Endothelial cell of umbilical vein (primary cell): ENCODE measurements around the gene RBMS1. TPM values are rescaled to one million over a fixed set of nuclear protein-coding genes. Genes with fewer than 3 reads are reported as not detected.
A peak's percentile ranks its signal among the peaks of the same experiment; 100 is the strongest.

Experiments used
- BruUV-seq: library from RNA; stranded (reverse); fragments of 400-500 nt; replicated peaks from 2 replicates; lab custom pipeline; 2021; lab: Mats Ljungman, UMichigan
- CTCF ChIA-PET: fragments of 300-600, 350-600 bp; sonication (Branson Sonifier 250); formaldehyde crosslinking; loops from one replicate; lab custom pipeline; 2021; ENCODE audit warnings: antibody characterized with exemption, inconsistent platforms; lab: Charles Lee
- POLR2A ChIA-PET: fragments of 300-600, 350-600 bp; sonication (Branson Sonifier 250); formaldehyde crosslinking; loops from one replicate; lab custom pipeline; 2021; ENCODE audit warnings: antibody characterized with exemption, inconsistent platforms; lab: Charles Lee
- DNase-seq: peaks from one replicate; pipeline ENCODE4 v3.0.0-alpha.2; 2011; ENCODE audit warnings: low read depth, low spot score
- FAIRE-seq: peaks from 2 replicates; lab custom pipeline; 2011; peaks lifted over from hg19 to GRCh38; lab: Jason Lieb, UNC
- H2AFZ ChIP-seq: 2 replicates; pipeline ENCODE4 v1.6.0; 2012; ENCODE audit warnings: low read depth, low read length, control low read depth, inconsistent platforms
- H3K27ac ChIP-seq: 2 replicates; pipeline ENCODE4 v1.5.1; 2011; ENCODE audit warnings: low read depth, mild to moderate bottlenecking, control low read depth, low read length, moderate library complexity; ENCODE audit not compliant: insufficient read depth
- H3K27me3 ChIP-seq, 2 experiments: 2 replicates each; pipeline versions ENCODE4 v1.6.0 to v1.6.1; 2011; ENCODE audit warnings: low read length in 2 of 2, mixed read lengths in 1 of 2; ENCODE audit not compliant: control insufficient read depth in 2 of 2, insufficient read depth in 2 of 2
- H3K36me3 ChIP-seq, 2 experiments: 2 replicates in 1 of 2; 3 replicates in 1 of 2; pipeline ENCODE4 v1.5.1; 2011; ENCODE audit warnings: low read length in 2 of 2, mild to moderate bottlenecking in 1 of 2, moderate library complexity in 1 of 2; ENCODE audit not compliant: control insufficient read depth in 2 of 2, insufficient read depth in 2 of 2; ENCODE audit errors: extremely low read depth in 1 of 2
- H3K4me1 ChIP-seq: 3 replicates; pipeline ENCODE4 v1.5.1; 2011; ENCODE audit warnings: mild to moderate bottlenecking, low read length; ENCODE audit not compliant: control insufficient read depth, insufficient read depth; ENCODE audit errors: extremely low read depth
- H3K4me2 ChIP-seq: 2 replicates; pipeline ENCODE4 v1.6.1; 2011; ENCODE audit warnings: low read length, control low read depth, mixed read lengths; ENCODE audit not compliant: insufficient read depth
- H3K4me3 ChIP-seq, 3 experiments: fragments of 200-600 bp in 1 of 3; sonication (generic), shearing (Covaris generic) in 1 of 3; replicated peaks in 1 of 3; 2 replicates each; pipeline ENCODE4 v1.5.1; 2011 to 2016; ENCODE audit warnings: control low read depth in 3 of 3, low read length in 3 of 3, mild to moderate bottlenecking in 2 of 3, inconsistent platforms in 1 of 3, low read depth in 1 of 3, moderate library complexity in 1 of 3; ENCODE audit not compliant: insufficient read depth in 1 of 3
- H3K79me2 ChIP-seq: 2 replicates; pipeline ENCODE4 v1.6.0; 2012; ENCODE audit warnings: low read length, inconsistent platforms; ENCODE audit not compliant: control insufficient read depth, insufficient read depth
- H3K9ac ChIP-seq: replicated peaks from 2 replicates; pipeline ENCODE3; 2011; ENCODE audit warnings: low read length, control low read depth; ENCODE audit not compliant: insufficient read depth; ENCODE audit errors: extremely low read depth
- H3K9me1 ChIP-seq: replicated peaks from 3 replicates; pipeline ENCODE4 v1.6.0; 2011; ENCODE audit warnings: mild to moderate bottlenecking, low read length; ENCODE audit not compliant: control insufficient read depth, insufficient read depth; ENCODE audit errors: extremely low read depth
- H3K9me3 ChIP-seq: replicated peaks from 2 replicates; pipeline ENCODE4 v1.5.1; 2012; ENCODE audit warnings: low read length, inconsistent platforms; ENCODE audit not compliant: control insufficient read depth, insufficient read depth
- H4K20me1 ChIP-seq: replicated peaks from 2 replicates; pipeline ENCODE3; 2011; ENCODE audit warnings: mild to moderate bottlenecking, low read length; ENCODE audit not compliant: control insufficient read depth, insufficient read depth; ENCODE audit errors: extremely low read depth
- CTCF ChIP-seq, 2 donors: IDR thresholded peaks; 1 replicate in 1 of 2; 2 replicates in 1 of 2; pipeline ENCODE4 v1.5.1; 2011; ENCODE audit warnings: low read length in 2 of 2, mild to moderate bottlenecking in 2 of 2, moderate library complexity in 2 of 2, control low read depth in 1 of 2, inconsistent platforms in 1 of 2, low read depth in 1 of 2; ENCODE audit not compliant: insufficient read depth in 1 of 2; ENCODE audit errors: extremely low read depth in 1 of 2
- EZH2 ChIP-seq: IDR thresholded peaks from 2 replicates; pipeline ENCODE4 v1.6.1; 2012; ENCODE audit warnings: borderline replicate concordance, low read depth, mild to moderate bottlenecking, moderate library complexity, low read length, inconsistent platforms; ENCODE audit not compliant: severe bottlenecking
- FOS ChIP-seq: IDR thresholded peaks from 2 replicates; pipeline ENCODE4 v1.6.1; 2011; ENCODE audit warnings: mild to moderate bottlenecking, low read length, moderate library complexity, borderline replicate concordance; ENCODE audit not compliant: insufficient read depth
- GATA2 ChIP-seq: IDR thresholded peaks from 2 replicates; pipeline ENCODE4 v1.7.0; 2011; ENCODE audit warnings: low read depth, mild to moderate bottlenecking, moderate library complexity, mixed read lengths, low read length; ENCODE audit not compliant: insufficient read length, insufficient read depth
- JUN ChIP-seq: IDR thresholded peaks from 2 replicates; pipeline ENCODE4 v1.6.1; 2011; ENCODE audit warnings: borderline replicate concordance, low read depth; ENCODE audit not compliant: insufficient read length, insufficient read depth
- MAX ChIP-seq: IDR thresholded peaks from 2 replicates; pipeline ENCODE4 v1.6.1; 2011; ENCODE audit not compliant: insufficient read depth, insufficient read length
- MYC ChIP-seq: IDR thresholded peaks from one replicate; pipeline ENCODE4 v1.6.1; 2011; ENCODE audit warnings: mild to moderate bottlenecking, low read depth, low read length
- POLR2A ChIP-seq: IDR thresholded peaks from 2 replicates; pipeline ENCODE4 v1.6.1; 2012; ENCODE audit warnings: low read depth, mild to moderate bottlenecking, control low read depth, low read length
- POLR2AphosphoS5 ChIP-seq: IDR thresholded peaks from 2 replicates; pipeline ENCODE4 v1.6.1; 2012; ENCODE audit warnings: low read depth, mild to moderate bottlenecking, control low read depth, low read length, moderate library complexity; ENCODE audit not compliant: insufficient read depth
- dilution Hi-C: fragments of 300-500 bp; cut with MboI; formaldehyde crosslinking; loops from one replicate; pipeline ENCODE4 v1.15.0; 2019; ENCODE audit warnings: low sequenced_read_pairs; ENCODE audit not compliant: extremely low pct_ligation_motif_present
- intact Hi-C: fragments of 100-400 bp; cut with micrococcal nuclease; formaldehyde crosslinking; loops from one replicate; pipeline ENCODE4 v1.10.0; 2022
- polyA plus RNA-seq, 4 experiments: library from polyadenylated mRNA; depleted of rRNA in 3 of 4; stranded (reverse) in 3 of 4; unstranded in 1 of 4; fragments of >200 nt; gene quantifications; 2 replicates each; pipeline versions ENCODE4 v1.2.1 to v1.2.3, GENCODE V29; 2011 to 2012; ENCODE audit warnings: missing spikeins in 1 of 4
- total RNA-seq: library from RNA; stranded (reverse); gene quantifications from 2 replicates; pipeline ENCODE4 v1.2.3, GENCODE V29; 2021

The RBMS1 gene
- total and polyA plus RNA-seq, 2 donors (not counting 3 experiments of a cell fraction or from before 2014, with no cell fraction given) = 60.0 to 93.3 TPM

- no peak for TF ChIP-seq FOS
- no peak for TF ChIP-seq CTCF (IDR thresholded peaks at IDR 0.05; ENCODE audit: extremely low read depth in 1 of 2, insufficient read depth in 1 of 2, low read depth in 1 of 2, low read length in 2 of 2)
- TF ChIP-seq MAX = no peak
- no peak for TF ChIP-seq EZH2
- peak; percentile 82 for TF ChIP-seq POLR2AphosphoS5
- TF ChIP-seq POLR2A = peak; percentile 59
- no peak for TF ChIP-seq MYC
- TF ChIP-seq GATA2 = no peak
- TF ChIP-seq JUN = no peak
- POLR2A ChIA-PET = no interaction called here
- Histone ChIP-seq H3K9me1 (no peaks in the 10 kb centered on the region), H3K4me3 (peak overlapping the region; percentile 98 to 100 (median 99)), H3K27ac (peak overlapping the region; percentile 89), H3K27me3 (no peaks in the 10 kb centered on the region), H4K20me1 (peaks cover 3% of the 10 kb centered on the region), H3K4me1 (peaks cover 25% of the 10 kb centered on the region), H3K79me2 (peaks cover 56% of the 10 kb centered on the region), H2AFZ (peak overlapping the region; percentile 81), H3K36me3 (no peaks in the 10 kb centered on the region), H3K9ac (peak overlapping the region; percentile 96), H3K4me2 (peak overlapping the region; percentile 93), H3K9me3 (no peaks in the 10 kb centered on the region)
- BruUV-seq = TSS peak; percentile 64
- intact Hi-C loops (loop anchor here (1.0 to 5.0 kb wide), 10 partner anchors 38 to 478 kb away; no protein-coding TSS in a partner anchor), dilution Hi-C loops (no loop called here)
- CTCF ChIA-PET = interaction anchor here (1.4 to 1.5 kb wide), 2 partner anchors 63 to 174 kb away, joined by 3 to 11 read pairs; no protein-coding TSS in a partner anchor
- peak; percentile 72 for DNase-seq
- no peak for FAIRE-seq
Measured at GRCh38 chr2:160492401-160493226, 993 bp downstream of the RBMS1 start.
